Activated CD4-positive, alpha-beta T cell treated with anti-CD3 and anti-CD28 coated beads, Interleukin-2, Interleukin-4, amounts not matched to agents 100 ng/mL and 50 ng/mL, durations not matched to agents 16 hours and 8 hours (primary cell): ENCODE measurements around the gene CBFA2T3.

Experiments
- DNase-seq: peaks from one replicate; pipeline ENCODE4 v3.0.0-alpha.2; 2020; ENCODE audit warnings: low spot score

CBFA2T3 gene

DNA sequence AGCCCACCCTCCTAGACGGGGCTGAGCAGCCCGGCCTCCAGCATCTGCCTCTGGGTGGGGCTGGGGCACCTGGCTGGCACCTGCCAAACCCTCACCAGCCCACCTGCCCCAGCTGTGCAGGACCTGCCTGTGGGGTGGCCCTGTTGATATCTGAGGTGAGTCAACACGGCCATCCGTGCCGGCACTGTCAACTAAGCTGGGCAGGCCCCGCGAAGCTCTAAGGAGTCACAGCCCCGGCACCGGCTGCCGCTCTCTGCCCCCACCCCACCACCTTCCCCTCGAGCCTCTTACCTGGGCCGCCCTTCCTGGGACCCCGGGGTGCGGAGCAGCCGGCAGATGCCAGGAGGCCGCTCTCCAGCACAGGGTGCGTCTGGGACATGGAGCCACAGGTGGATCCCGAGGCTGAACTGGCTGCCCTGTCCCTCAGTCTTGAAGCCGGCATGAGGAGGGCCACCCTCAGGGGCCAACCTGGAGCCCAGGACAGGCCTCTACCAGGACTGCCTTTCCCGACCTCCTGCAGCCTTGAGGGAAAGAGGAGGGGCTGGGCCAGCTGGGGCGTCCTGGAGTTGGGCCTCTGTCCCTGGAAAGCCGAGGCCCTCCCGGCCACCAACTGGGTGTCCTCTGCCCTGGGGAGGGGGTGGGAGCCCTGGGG is 515 bp downstream of the CBFA2T3 start:
- DNase-seq = no peak

DNA sequence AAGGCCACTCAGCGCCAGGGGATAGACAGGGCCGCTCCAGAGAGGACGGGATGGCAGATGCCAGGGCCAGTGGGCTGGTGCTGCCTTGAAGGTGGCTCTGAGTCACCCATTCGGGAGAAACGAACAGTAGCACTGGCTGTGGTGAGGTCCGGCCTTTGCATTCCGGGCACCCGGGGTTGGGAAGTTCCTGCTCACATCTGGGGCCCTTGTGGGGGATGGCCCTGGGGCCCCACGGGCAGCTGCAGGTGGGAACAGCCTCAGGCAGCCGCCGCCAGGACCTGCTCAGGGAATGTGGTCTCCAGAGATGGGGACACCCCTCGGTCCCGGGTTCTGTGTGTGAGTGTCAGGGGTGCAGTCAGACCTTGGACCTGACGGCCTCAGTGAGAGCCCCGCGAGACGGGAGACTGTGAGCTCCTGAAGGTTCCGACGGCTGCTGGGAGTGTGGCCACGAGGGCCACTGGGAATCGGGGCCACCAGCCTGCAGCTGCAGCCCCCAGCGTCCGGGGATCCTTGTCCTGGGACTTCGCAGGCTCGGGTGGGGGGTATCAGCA is 1.4 kb downstream of the CBFA2T3 start:
- no peak for DNase-seq

DNA sequence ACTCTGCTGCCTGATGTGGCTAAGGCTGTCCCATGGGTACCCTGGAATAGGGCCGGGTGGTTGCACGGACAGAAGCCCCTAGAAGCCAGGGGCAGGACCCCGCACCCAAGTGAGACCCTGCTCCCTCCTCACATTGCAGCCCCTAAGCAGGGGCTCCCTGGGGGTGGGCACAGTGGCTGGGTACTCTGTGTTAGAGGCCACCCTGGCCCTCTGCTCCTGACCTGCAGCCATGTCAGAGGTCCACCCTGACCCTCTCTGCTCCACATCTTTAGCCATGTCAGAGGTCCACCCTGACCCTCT is 2.1 kb downstream of the CBFA2T3 start:
- DNase-seq = no peak

DNA sequence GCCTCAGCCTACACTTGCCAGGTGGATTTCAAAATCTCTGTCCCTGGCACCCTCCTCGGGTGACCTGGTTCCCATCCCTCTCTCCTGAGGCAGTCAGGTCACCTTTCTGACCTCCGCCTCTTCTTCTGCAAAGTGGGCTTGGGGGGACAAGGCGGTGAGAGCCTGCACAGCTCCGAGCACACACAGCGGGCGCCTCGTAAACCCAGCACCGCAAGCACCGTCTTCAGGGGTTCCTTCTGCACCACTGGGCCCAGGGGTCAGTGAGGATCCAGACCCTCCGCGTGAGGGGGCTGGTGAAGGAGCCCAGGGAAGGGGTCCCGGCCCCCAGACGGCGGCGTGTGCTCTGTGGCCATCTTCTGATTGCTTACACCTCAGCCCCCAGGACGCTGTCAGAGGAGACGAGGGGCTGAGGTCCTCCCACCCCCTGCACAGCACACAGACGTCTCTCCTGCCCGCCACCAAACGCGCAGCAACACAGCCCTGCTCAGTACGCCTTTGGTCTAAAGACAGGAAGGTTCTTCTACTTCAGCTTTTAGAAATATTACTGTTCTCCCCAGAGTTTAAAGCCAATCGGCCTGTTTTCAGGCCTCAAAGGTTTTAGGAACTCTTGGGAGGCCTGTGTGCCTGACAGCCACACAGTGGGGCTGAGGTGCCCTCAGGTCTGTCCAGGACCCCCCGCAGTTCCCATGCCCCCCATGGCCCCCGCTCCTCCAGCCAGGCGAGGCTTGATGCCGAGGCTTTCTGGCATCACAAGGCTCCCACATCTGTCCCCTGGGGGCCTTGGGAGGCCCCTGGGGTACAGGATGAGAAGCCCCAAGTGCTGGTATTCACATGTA is 2.7 kb downstream of the CBFA2T3 start:
- DNase-seq = no peak

DNA sequence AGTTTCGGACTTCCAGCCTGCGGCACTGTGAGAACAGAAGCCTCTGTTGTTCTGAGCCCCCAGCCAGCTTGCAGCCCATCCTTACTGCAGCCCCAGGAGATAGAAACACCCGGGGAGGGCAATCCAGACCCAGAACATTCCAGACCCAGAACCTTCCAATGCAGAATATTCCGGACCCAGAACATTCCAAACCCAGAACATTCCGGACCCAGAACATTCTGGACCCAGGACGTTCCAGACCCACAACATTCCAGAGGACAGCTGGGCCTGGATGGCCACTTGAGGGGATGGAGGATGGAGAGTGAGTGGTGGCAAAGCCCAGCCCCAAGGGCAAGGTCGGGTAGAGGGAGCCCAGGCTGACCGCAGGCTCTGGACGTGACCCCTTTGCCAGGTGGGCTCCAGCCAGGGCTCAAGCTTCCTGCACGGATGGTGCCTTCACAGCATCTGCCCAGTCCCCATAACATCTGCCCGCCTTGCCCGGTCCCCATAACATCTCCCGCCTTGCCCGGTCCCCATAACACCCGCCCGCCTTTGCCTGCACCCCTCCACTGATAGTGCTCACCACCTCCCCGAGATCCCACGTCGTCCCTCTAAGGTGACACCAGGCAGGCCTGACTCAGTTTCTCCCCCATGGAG is 3.5 kb downstream of the CBFA2T3 start:
- no peak for DNase-seq

DNA sequence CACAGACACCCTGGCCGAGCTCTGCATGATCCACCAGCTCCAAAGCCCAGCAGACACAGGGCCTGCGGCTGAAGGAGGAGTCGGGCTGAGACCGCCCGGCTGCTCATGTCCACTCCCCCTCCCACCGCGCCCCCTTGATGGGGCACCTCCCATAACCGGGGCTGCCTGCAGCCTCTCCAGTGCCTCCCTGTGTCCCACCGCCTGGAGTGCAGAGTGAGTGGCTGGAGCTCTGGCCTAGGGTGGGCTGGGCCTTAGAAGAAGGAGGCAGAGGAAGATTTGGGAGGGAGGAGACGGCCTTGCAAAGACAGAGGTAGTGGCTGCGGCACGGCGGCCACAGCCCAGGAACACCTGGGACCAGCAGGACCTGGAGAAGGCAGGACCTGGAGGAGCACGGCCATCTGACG is 4.0 kb downstream of the CBFA2T3 start:
- no peak for DNase-seq

DNA sequence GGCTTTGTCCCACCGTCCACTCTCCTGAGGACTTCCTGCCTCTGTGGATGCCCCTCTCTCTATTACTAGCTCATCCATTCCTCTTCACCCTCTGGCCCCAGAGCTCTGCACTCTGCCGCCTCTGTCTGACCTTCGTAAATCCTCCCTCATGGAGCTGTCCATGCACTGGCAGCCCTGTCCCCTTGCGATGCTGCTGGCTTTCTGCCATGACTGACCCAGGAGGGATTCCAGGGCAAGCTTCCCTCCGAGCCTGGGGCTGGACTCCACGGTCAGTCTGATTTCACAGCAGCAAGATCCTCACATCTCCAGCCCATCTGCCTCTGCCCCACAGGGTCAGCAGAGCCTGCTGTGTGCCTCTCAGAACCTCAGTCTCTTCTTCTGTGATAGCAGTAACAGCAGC is 4.7 kb downstream of the CBFA2T3 start:
- no peak for DNase-seq

DNA sequence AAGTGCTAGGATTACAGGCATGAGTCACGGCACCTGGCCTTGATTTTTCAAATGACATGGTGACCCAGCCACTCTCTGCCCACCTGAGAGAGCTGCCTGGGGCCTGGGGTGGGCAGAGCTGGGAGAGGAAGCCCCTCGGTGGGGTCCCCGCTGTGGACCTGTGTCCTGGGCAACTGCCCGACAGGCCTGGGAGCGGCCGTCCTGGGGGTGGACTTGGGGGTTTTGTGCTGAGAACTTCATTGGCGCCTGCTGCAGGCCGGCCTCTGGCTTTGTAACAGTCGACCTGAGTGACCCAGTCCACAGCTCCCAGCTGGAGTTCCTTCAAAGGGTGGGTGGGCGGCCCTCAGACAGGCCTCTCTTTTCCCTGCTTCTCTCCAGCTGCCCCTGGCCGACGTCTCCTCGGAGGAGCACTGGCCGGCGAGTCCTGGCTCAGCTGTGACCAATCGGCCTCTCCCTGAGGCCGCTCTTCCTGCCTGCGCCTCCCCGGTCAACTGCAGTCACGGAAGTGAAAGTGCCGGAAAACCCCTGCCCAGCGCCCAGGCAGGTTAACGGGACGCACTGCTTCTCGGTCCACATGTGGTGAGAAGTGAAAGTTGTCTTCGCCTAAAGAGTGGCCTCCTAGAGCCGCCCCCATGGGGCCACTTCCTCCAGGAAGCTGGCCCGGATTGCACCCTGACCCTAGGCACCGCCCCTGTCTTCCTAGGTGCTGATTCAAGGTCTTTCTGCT is 5.5 kb downstream of the CBFA2T3 start:
- no peak for DNase-seq

DNA sequence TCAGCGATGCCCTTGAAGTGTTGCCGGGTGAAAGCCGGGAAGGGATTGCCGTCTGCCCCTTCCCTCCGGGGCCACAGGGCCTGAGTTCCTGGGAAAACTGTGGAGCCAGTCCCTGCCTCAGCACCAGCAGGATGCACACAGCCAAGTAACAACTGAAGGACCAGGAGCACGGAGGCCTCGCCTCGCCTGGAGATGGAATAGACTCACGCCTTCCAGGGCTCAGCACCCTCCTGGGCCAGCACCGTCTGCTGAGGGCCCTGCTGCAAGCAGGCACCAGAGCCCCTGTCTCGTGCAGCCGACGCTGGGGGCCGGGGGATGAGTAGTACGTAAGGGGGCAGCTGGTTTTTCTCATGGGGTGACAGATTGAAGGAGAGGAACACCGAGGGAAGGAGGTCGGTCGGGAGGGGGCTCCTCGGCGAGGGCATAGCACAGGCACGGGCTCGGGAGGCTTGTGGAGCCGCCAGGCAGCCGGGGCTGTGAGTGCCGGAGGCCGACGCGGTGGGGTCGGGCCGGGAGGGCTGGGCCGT is 6.4 kb downstream of the CBFA2T3 start:
- DNase-seq = no peak

DNA sequence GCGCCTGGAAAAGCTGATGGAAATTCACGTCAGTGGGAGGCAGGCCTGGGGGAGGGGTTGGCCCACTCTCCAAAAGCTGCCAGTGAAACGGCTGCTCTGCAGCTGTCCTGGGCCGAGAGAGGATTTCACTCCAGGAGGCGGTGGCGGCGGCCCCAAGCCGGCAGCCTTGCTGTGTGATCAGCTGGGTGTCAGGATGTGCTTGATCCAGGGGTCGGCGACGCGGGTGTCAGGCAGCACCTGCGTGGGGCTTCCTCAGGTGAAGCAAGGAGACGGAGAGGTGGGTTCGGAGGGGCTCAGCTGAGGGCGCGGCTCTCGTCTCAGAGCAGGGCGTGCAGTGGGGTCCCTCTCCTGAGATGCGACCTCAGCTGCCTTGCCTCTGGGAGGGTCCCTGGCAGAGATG is 7.0 kb downstream of the CBFA2T3 start:
- no peak for DNase-seq

DNA sequence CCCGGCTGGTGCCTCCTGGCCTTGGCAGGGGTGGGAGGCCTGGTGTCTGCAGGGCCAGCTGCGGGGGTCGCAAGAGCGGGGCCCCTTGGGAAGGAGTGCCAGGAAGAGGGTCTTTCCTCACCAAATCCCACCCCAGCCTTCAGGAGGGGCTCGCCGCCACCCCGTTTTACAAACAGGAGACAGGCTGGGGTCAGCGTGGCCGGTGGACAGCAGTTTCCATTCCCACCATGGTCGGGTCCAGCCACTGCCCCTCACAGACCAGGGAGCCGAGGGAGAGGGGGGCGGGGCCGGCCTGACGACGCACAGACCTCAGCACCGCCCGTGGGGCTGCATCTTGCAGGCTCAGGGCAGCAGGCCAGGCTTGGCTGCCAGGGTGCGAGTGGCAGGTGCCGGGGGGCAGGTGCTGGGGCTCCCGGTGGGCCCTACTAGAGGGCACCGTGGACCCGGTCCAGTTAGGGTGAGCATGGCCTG is 7.6 kb downstream of the CBFA2T3 start:
- no peak for DNase-seq

DNA sequence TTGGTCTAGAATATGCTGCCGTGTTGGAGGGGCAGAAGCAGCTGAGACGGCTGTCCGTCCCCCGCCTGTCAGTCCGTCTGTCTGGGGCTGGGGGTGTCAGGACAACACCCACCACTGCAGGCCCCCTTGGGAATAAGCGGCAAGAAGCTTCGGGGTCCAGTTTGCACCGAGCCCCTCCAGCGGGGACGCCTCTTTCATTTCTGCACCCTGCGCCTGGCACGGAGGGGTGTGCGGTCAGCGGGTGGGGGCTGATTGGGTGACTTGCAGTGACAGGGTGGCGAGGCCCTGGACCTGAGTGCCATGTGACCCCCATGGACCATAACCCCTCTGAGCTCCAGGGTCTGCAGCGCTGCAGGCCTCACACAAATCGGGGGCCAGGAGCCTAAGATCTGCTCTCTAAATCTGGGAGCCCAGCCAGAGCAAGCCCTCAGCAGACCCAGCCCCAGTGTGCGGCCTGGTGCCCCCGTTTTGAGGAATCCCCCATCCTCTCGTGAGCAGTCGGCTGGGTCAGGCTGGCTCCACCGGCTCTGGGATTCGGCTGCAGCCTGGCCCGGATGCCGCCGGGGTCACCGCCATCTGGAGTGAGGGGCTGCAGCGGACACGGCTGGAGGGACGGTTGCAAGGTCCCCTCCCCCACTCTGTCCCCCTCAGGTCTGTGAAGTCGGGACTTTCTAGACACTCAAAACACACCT is 8.3 kb downstream of the CBFA2T3 start:
- no peak for DNase-seq

DNA sequence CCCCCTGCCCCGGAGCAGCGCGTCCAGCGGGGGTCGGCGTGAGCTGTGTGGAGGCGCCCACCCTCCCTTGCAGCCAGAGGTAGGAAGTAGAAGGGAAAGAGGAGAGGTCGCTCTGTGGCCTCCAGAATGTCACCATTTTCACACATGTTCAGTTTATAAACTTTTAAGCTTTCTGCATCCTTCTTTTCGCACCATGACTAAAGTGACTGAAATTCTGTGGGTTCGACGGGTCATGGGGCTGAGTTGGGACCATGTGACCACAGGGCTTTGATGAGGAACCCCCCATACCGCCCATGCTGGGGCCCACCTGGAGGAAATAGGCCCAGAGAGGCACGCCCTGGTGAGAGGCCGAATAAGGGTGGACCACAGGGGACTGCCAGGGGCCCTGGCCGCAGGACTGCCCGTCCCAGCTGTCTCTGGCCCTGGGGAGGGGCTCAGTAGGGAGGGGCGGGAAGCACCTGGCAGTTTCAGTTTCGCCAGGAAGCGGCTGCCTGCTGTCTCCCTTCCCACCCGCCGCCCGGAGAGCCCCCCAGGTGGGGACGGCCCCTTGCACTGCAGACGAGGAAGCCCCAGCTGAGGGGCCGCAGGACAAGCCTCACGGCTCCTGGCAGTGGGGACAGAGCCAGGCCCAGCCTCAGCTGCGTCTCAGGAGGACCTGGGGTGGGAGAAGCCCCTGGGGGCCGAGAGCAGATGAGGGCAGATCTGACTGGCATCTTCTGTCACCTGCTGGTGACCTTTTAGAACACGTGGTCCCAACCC is 9.0 kb downstream of the CBFA2T3 start:
- DNase-seq = no peak

DNA sequence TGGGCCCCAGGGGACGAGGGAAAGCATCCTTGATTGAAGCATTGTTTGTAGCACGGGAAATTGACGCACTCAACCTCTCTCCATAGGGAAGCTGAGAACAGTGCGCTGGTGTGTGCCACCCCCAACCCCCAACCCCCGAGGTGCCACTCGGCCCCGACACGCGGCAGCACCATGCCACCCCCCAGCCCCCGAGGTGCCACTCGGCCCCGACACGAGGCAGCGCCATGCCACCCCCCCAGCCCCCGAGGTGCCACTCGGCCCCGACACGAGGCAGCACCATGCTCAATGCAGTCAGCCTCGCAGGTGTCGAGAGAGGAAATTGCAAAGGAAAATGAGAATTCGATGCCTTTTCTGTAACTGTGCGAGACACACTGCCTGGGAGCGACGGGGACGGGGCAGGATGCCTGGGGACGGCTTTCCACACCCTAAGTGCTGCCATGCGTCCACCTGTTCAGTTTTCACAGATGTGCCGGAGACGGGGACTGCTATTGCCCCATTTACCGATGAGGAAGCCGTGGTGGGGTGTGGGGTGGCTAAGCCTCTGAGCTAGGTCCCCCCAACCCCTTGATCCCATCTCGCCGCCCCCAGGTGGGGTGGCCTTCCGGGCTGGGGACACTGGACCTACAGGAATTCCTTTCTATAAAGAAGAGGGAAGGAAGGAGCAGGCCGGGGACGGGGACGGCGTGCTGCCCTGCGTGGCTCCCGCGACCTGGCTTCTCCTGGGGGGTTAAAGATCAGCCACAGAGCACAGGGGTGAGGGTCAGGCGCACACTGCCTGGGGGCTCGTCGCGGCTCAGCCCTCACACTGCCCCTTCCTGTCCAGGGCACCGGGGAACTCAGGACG is 9.8 kb downstream of the CBFA2T3 start:
- DNase-seq = no peak

DNA sequence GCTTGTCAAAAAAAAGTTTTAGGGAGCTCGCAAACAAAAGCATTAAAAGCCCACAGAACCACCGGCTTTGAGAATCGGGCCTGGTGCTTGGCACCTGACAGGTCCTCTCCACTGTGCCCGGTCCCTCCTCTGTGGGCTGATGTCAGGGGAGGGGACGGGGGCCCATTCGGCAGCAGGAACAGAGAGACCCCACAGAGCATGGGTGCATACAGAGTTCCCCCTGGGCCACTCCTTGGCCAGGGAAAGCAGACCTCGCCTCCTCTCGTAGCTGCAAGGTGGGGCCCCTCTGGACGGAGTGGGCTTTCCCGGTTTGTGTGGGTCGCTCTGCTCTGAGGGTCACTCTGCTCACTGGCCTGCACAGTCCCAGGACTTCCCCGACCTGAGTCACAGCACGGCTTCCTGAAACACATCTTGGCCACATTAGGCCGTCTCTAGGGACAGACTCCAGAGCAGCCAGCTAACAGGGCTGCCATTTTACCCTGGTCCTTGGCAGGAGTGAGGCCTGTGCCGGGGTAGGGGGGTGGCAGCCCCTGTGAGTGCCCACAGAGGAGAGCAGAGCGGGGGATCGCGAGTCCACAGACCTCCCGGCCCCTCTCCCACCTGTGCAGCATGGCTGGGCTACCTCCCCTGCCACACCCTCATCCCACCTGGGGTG is 11.1 kb downstream of the CBFA2T3 start:
- DNase-seq = no peak

DNA sequence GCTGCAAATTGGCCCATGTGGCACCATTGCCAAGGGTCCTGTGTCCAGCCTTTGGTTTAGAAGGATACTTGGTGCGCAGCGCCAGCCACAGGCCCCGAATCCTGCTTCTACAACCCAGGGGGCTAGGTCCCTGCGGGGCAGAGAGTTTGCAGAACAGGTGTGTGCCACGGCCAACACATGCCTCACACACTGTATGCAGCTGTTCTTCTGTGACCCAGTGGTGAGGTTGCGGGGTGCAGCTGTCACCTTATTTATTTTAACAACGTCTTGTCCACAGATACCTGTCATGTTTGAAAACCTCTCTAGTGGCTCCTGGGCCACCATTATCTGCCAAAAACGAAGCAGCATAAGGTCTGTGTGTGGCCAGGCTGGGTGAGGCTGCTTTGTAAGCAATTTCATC is 11.6 kb downstream of the CBFA2T3 start:
- DNase-seq = no peak

DNA sequence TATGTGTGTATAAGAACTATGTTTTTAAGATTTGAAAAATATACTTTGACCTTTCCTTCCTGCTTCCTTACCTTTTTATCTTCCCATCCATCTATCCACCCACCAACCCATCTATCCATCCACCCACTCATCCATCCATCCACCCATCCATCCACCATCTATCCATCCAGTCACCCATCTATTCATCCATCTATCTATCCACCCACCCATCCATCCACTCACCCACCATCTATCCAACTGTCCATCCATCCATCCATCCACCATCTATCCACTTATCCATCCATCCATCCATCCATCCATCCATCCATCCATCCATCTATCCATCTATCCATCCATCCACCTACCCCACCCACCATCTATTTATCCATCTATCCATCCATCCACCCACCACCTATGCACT is 12.4 kb downstream of the CBFA2T3 start:
- DNase-seq = no peak

DNA sequence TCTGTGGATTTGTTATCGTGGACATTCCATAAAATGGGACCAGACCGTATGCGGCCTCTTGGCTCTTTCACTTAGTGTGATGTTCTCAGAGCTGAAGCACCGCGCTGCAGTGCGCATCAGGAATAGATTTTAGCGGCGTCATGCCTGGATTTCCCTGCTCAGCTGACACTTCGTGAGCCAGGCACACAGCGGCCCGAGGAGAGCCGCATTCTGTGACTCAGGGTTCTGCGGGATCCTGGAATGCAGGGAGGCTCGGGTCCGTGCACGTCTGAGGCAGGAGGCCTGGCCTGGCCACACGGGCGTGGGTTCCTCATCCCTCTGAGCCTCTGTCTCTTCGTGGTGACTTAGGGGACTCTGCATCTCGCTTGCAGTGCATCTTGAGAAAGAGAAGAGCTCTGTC is 13.4 kb downstream of the CBFA2T3 start:
- no peak for DNase-seq

DNA sequence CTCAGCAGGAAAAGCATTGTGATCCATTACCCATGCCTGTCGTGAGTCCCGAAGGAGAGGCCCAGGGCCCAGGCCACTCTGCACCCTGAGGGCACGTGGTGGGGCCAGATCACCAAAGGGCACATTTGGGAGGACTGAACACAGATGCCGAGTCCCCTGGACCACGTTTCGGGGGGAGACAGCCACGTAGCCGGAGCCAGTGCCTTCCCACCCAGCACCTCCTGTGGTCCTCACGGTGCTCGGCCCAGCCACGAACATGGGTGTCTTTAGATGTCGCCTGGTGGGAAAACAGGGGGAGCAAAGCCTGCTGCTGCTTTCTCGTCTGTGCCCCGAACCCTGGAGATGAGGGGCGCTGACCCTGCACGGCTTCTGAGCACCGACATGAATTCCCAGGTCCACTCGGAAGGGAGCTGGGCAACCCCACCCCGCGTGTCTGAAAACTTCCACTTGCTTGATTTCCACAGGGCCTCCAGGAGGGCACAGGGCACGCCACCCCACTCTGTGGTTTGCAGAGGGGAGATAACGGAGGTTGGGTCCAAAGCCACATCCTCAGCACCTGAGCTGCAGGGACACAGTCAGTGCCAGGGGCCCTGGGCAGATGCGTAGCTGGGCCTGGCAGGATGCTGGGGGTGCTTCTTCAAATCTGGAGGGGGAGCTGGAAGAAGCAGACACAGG is 14.4 kb downstream of the CBFA2T3 start:
- no peak for DNase-seq
